CMK (cell line): ENCODE data around the gene TEX13D.

Experiments used
- DNase-seq: peaks from one replicate; pipeline ENCODE4 v3.0.0-alpha.2; 2010; ENCODE audit warnings: low read depth

TEX13D gene

GRCh38 chrX:124348182-124348581 is 15.7 kb downstream of the TEX13D start:
- no peak for DNase-seq

GRCh38 chrX:124348885-124349453 is 16.5 kb downstream of the TEX13D start:
- DNase-seq: no peak

GRCh38 chrX:124354648-124355047 is 22.2 kb downstream of the TEX13D start:
- no peak for DNase-seq

DNA sequence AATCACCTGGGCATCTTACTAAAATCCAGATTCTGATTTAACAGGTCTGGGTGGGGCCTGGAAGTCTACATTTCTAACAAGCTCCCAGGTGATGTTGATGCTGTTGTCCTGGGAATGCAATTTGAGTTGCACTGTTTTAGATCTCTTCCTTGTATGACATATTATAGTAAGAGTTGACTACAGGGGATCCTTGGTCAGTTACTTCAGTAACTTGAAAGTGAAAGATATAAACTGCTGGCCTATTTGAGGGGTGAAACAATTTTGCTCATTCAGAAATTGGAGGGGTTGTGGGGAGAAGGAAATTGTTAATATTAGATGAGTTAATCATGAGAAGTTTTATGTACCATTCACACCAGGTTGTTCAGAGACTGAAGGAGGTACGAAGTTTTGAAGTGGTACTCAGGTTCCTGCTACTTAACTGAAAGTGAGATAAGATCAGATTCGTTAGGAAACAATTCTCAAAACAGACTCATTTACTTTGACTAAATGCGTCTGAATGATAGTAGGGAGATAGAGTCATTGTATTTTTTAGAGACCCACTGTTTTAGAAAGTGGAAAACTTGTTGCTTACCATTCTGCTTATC is 26.4 kb downstream of the TEX13D start:
- DNase-seq: no peak

- no peak for DNase-seq
Observed at GRCh38 chrX:124362072-124362471, 29.6 kb downstream of the TEX13D start.

- DNase-seq: no peak
Observed at GRCh38 chrX:124362761-124363160, 30.3 kb downstream of the TEX13D start.

GRCh38 chrX:124369722-124370121 is 37.3 kb downstream of the TEX13D start:
- DNase-seq: no peak

GRCh38 chrX:124373348-124373747 is 40.9 kb downstream of the TEX13D start:
- DNase-seq: no peak

DNA sequence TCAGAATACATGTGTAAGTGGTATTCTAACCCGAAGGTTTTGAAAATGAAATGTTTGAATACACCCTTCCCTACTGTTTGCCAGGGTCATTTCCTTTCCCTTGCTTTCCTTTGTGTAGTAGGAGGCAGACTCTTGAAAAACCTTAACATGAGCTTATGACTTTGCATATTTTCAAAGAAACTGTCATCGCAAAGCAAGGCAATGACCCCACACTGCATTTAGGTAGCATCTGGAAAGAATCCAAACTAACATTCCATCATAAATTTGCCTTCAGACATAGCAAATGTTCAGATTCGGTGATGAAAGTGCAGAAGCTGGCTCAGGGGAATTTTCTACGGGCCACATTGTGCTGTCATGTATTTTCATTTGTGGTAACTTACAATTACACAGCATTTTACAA is 46.2 kb downstream of the TEX13D start:
- DNase-seq: no peak

DNA sequence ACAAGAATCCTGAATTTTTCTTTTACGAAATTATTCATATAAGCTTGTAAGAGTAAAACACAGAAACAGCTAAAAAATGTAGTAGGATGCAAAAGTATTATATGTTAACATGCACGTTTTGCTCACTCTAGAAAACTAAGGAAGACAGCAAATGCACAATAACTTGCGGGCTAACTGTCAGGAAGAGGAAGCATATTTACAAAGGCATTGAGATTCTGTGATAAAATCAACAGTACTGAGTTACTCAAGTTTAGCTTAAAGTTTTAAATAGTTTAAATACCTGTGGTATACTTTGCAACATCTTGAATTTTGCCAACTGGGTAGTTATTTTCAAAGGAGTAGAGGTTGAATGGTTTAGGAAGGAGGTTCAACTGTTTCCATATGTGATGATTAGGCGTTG is 50.9 kb downstream of the TEX13D start:
- DNase-seq: no peak

DNA sequence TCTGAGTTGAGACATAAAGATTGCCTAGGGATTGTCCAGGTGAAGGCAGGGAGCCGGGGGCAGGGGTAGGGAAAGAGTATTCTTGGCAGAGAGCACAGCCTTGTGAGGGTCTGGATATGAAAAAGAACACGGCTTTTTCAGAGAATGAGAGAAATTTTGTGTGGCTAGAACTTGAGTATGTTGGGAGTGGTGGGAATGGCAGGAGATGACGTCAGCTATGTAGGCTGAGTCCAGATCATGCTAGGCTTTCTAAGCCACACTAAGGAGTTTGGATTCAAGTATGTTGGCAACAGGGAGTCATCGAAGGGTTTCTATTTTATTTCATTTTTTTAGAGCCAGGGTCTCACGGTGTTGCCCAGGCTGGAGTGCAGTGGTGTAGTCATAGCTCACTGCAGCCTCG is 53.9 kb downstream of the TEX13D start:
- no peak for DNase-seq
